IPS-15b (cell line): ENCODE measurements around the gene EIF4E.
"Not testable (repeated sequence)": the region's sequence is repeated elsewhere in the genome, so short reads cannot be mapped to it uniquely, and the experiment has no call there.

ENCODE experiments used
- H3K27me3 ChIP-seq: one replicate; pipeline ENCODE4 v1.6.1; 2013; ENCODE audit warnings: low read length; ENCODE audit not compliant: control insufficient read depth, insufficient read depth
- H3K36me3 ChIP-seq: one replicate; pipeline ENCODE4 v1.6.1; 2013; ENCODE audit warnings: low read length; ENCODE audit not compliant: control insufficient read depth, insufficient read depth
- H3K4me1 ChIP-seq: one replicate; pipeline ENCODE4 v1.6.1; 2013; ENCODE audit warnings: mild to moderate bottlenecking, low read length; ENCODE audit not compliant: control insufficient read depth, insufficient read depth
- H3K4me3 ChIP-seq: one replicate; pipeline ENCODE4 v1.5.1; 2013; ENCODE audit warnings: low read depth, low read length
- H3K9ac ChIP-seq: one replicate; pipeline ENCODE4 v1.6.1; 2013; ENCODE audit warnings: low read depth, mild to moderate bottlenecking, low read length
- H3K9me3 ChIP-seq: one replicate; pipeline ENCODE4 v1.6.1; 2013; ENCODE audit warnings: mild to moderate bottlenecking, low read length; ENCODE audit not compliant: control insufficient read depth, insufficient read depth

The EIF4E gene

GRCh38 chr4:98903963-98904362 is 25.0 kb downstream of the EIF4E start:
- no peaks in the 10 kb centered on the region for H3K9me3 ChIP-seq
- H3K4me3 ChIP-seq: no peak overlapping the region
- no peaks in the 10 kb centered on the region for H3K36me3 ChIP-seq
- H3K4me1 ChIP-seq: peaks cover 7% of the 10 kb centered on the region
- no peaks in the 10 kb centered on the region for H3K27me3 ChIP-seq
- no peak overlapping the region for H3K9ac ChIP-seq

GRCh38 chr4:98903561-98903960 is 25.4 kb downstream of the EIF4E start:
- no peaks in the 10 kb centered on the region for H3K27me3 ChIP-seq
- no peak overlapping the region for H3K9ac ChIP-seq
- no peaks in the 10 kb centered on the region for H3K9me3 ChIP-seq
- peaks cover 3% of the 10 kb centered on the region for H3K4me1 ChIP-seq
- no peak overlapping the region for H3K4me3 ChIP-seq
- no peaks in the 10 kb centered on the region for H3K36me3 ChIP-seq

GRCh38 chr4:98899277-98899676 is 29.7 kb downstream of the EIF4E start:
- H3K4me1 ChIP-seq: no peaks in the 10 kb centered on the region
- no peaks in the 10 kb centered on the region for H3K9me3 ChIP-seq
- no peak overlapping the region for H3K9ac ChIP-seq
- no peaks in the 10 kb centered on the region for H3K36me3 ChIP-seq
- H3K27me3 ChIP-seq: no peaks in the 10 kb centered on the region
- H3K4me3 ChIP-seq: no peak overlapping the region

- Histone ChIP-seq H3K9me3 (no peaks in the 10 kb centered on the region), H3K4me1 (no peaks in the 10 kb centered on the region), H3K9ac (no peak overlapping the region), H3K4me3 (no peak overlapping the region), H3K36me3 (peaks cover 11% of the 10 kb centered on the region), H3K27me3 (no peaks in the 10 kb centered on the region)
Measured at GRCh38 chr4:98891478-98892337, 37.2 kb downstream of the EIF4E start.

- Histone ChIP-seq H3K9ac (no peak overlapping the region), H3K27me3 (no peaks in the 10 kb centered on the region), H3K36me3 (peaks cover 12% of the 10 kb centered on the region), H3K4me1 (no peaks in the 10 kb centered on the region), H3K4me3 (no peak overlapping the region), H3K9me3 (no peaks in the 10 kb centered on the region)
Measured at GRCh38 chr4:98890702-98891455, 38.1 kb downstream of the EIF4E start.

- H3K4me1 ChIP-seq: no peaks in the 10 kb centered on the region
- peaks cover 17% of the 10 kb centered on the region for H3K36me3 ChIP-seq
- no peaks in the 10 kb centered on the region for H3K27me3 ChIP-seq
- H3K4me3 ChIP-seq: no peak overlapping the region
- no peak overlapping the region for H3K9ac ChIP-seq
- no peaks in the 10 kb centered on the region for H3K9me3 ChIP-seq
Measured at GRCh38 chr4:98887145-98887544, 41.8 kb downstream of the EIF4E start.

- peaks cover 17% of the 10 kb centered on the region for H3K36me3 ChIP-seq
- H3K27me3 ChIP-seq, H3K9me3 ChIP-seq, H3K9ac ChIP-seq, H3K4me3 ChIP-seq, H3K4me1 ChIP-seq: not testable (repeated sequence)
Measured at GRCh38 chr4:98886382-98886781, 42.6 kb downstream of the EIF4E start.

GRCh38 chr4:98880884-98881283 is 48.0 kb downstream of the EIF4E start:
- H3K27me3 ChIP-seq, H3K36me3 ChIP-seq, H3K4me1 ChIP-seq, H3K9ac ChIP-seq, H3K4me3 ChIP-seq, H3K9me3 ChIP-seq: not testable (repeated sequence)

- Histone ChIP-seq H3K9ac (no peak overlapping the region), H3K4me1 (no peaks in the 10 kb centered on the region), H3K27me3 (no peaks in the 10 kb centered on the region), H3K9me3 (no peaks in the 10 kb centered on the region), H3K4me3 (no peak overlapping the region), H3K36me3 (peaks cover 5% of the 10 kb centered on the region)
Measured at GRCh38 chr4:98879515-98879914, 49.4 kb downstream of the EIF4E start.

GRCh38 chr4:98873059-98873458 is 55.9 kb downstream of the EIF4E start:
- Histone ChIP-seq H3K4me1 (no peaks in the 10 kb centered on the region), H3K9me3 (no peaks in the 10 kb centered on the region), H3K27me3 (no peaks in the 10 kb centered on the region), H3K4me3 (no peak overlapping the region), H3K36me3 (no peaks in the 10 kb centered on the region), H3K9ac (no peak overlapping the region)

GRCh38 chr4:98872120-98872906 is 56.6 kb downstream of the EIF4E start:
- H3K27me3 ChIP-seq, H3K4me3 ChIP-seq, H3K9ac ChIP-seq, H3K4me1 ChIP-seq, H3K9me3 ChIP-seq, H3K36me3 ChIP-seq: not testable (repeated sequence)
